Endothelial cell of umbilical vein (primary cell): ENCODE data around the gene IL36G. TPM values are rescaled to one million over a fixed set of nuclear protein-coding genes. Genes with fewer than 3 reads are reported as not detected.

ENCODE experiments used
- BruUV-seq: library from RNA; stranded (reverse); fragments of 400-500 nt; replicated peaks from 2 replicates; lab custom pipeline; 2021; lab: Mats Ljungman, UMichigan
- CTCF ChIA-PET: fragments of 300-600, 350-600 bp; sonication (Branson Sonifier 250); formaldehyde crosslinking; loops from one replicate; lab custom pipeline; 2021; ENCODE audit warnings: antibody characterized with exemption, inconsistent platforms; lab: Charles Lee
- POLR2A ChIA-PET: fragments of 300-600, 350-600 bp; sonication (Branson Sonifier 250); formaldehyde crosslinking; loops from one replicate; lab custom pipeline; 2021; ENCODE audit warnings: antibody characterized with exemption, inconsistent platforms; lab: Charles Lee
- DNase-seq: peaks from one replicate; pipeline ENCODE4 v3.0.0-alpha.2; 2011; ENCODE audit warnings: low read depth, low spot score
- FAIRE-seq: peaks from 2 replicates; lab custom pipeline; 2011; peaks lifted over from hg19 to GRCh38; lab: Jason Lieb, UNC
- H2AFZ ChIP-seq: 2 replicates; pipeline ENCODE4 v1.6.0; 2012; ENCODE audit warnings: low read depth, low read length, control low read depth, inconsistent platforms
- H3K27ac ChIP-seq: 2 replicates; pipeline ENCODE4 v1.5.1; 2011; ENCODE audit warnings: low read depth, mild to moderate bottlenecking, control low read depth, low read length, moderate library complexity; ENCODE audit not compliant: insufficient read depth
- H3K27me3 ChIP-seq, 2 experiments: 2 replicates each; pipeline versions ENCODE4 v1.6.0 to v1.6.1; 2011; ENCODE audit warnings: low read length in 2 of 2, mixed read lengths in 1 of 2; ENCODE audit not compliant: control insufficient read depth in 2 of 2, insufficient read depth in 2 of 2
- H3K36me3 ChIP-seq, 2 experiments: 2 replicates in 1 of 2; 3 replicates in 1 of 2; pipeline ENCODE4 v1.5.1; 2011; ENCODE audit warnings: low read length in 2 of 2, mild to moderate bottlenecking in 1 of 2, moderate library complexity in 1 of 2; ENCODE audit not compliant: control insufficient read depth in 2 of 2, insufficient read depth in 2 of 2; ENCODE audit errors: extremely low read depth in 1 of 2
- H3K4me1 ChIP-seq: 3 replicates; pipeline ENCODE4 v1.5.1; 2011; ENCODE audit warnings: mild to moderate bottlenecking, low read length; ENCODE audit not compliant: control insufficient read depth, insufficient read depth; ENCODE audit errors: extremely low read depth
- H3K4me2 ChIP-seq: 2 replicates; pipeline ENCODE4 v1.6.1; 2011; ENCODE audit warnings: low read length, control low read depth, mixed read lengths; ENCODE audit not compliant: insufficient read depth
- H3K4me3 ChIP-seq, 3 experiments: fragments of 200-600 bp in 1 of 3; sonication (generic), shearing (Covaris generic) in 1 of 3; replicated peaks in 1 of 3; 2 replicates each; pipeline ENCODE4 v1.5.1; 2011 to 2016; ENCODE audit warnings: control low read depth in 3 of 3, low read length in 3 of 3, mild to moderate bottlenecking in 2 of 3, inconsistent platforms in 1 of 3, low read depth in 1 of 3, moderate library complexity in 1 of 3; ENCODE audit not compliant: insufficient read depth in 1 of 3
- H3K79me2 ChIP-seq: 2 replicates; pipeline ENCODE4 v1.6.0; 2012; ENCODE audit warnings: low read length, inconsistent platforms; ENCODE audit not compliant: control insufficient read depth, insufficient read depth
- H3K9ac ChIP-seq: replicated peaks from 2 replicates; pipeline ENCODE3; 2011; ENCODE audit warnings: low read length, control low read depth; ENCODE audit not compliant: insufficient read depth; ENCODE audit errors: extremely low read depth
- H3K9me1 ChIP-seq: replicated peaks from 3 replicates; pipeline ENCODE4 v1.6.0; 2011; ENCODE audit warnings: mild to moderate bottlenecking, low read length; ENCODE audit not compliant: control insufficient read depth, insufficient read depth; ENCODE audit errors: extremely low read depth
- H3K9me3 ChIP-seq: replicated peaks from 2 replicates; pipeline ENCODE4 v1.5.1; 2012; ENCODE audit warnings: low read length, inconsistent platforms; ENCODE audit not compliant: control insufficient read depth, insufficient read depth
- H4K20me1 ChIP-seq: replicated peaks from 2 replicates; pipeline ENCODE3; 2011; ENCODE audit warnings: mild to moderate bottlenecking, low read length; ENCODE audit not compliant: control insufficient read depth, insufficient read depth; ENCODE audit errors: extremely low read depth
- CTCF ChIP-seq, 2 donors: IDR thresholded peaks; 1 replicate in 1 of 2; 2 replicates in 1 of 2; pipeline ENCODE4 v1.5.1; 2011; ENCODE audit warnings: low read length in 2 of 2, mild to moderate bottlenecking in 2 of 2, moderate library complexity in 2 of 2, control low read depth in 1 of 2, inconsistent platforms in 1 of 2, low read depth in 1 of 2; ENCODE audit not compliant: insufficient read depth in 1 of 2; ENCODE audit errors: extremely low read depth in 1 of 2
- GATA2 ChIP-seq: IDR thresholded peaks from 2 replicates; pipeline ENCODE4 v1.7.0; 2011; ENCODE audit warnings: low read depth, mild to moderate bottlenecking, moderate library complexity, mixed read lengths, low read length; ENCODE audit not compliant: insufficient read length, insufficient read depth
- JUN ChIP-seq: IDR thresholded peaks from 2 replicates; pipeline ENCODE4 v1.6.1; 2011; ENCODE audit warnings: borderline replicate concordance, low read depth; ENCODE audit not compliant: insufficient read length, insufficient read depth
- MYC ChIP-seq: IDR thresholded peaks from one replicate; pipeline ENCODE4 v1.6.1; 2011; ENCODE audit warnings: mild to moderate bottlenecking, low read depth, low read length
- POLR2A ChIP-seq: IDR thresholded peaks from 2 replicates; pipeline ENCODE4 v1.6.1; 2012; ENCODE audit warnings: low read depth, mild to moderate bottlenecking, control low read depth, low read length
- POLR2AphosphoS5 ChIP-seq: IDR thresholded peaks from 2 replicates; pipeline ENCODE4 v1.6.1; 2012; ENCODE audit warnings: low read depth, mild to moderate bottlenecking, control low read depth, low read length, moderate library complexity; ENCODE audit not compliant: insufficient read depth
- dilution Hi-C: fragments of 300-500 bp; cut with MboI; formaldehyde crosslinking; loops from one replicate; pipeline ENCODE4 v1.15.0; 2019; ENCODE audit warnings: low sequenced_read_pairs; ENCODE audit not compliant: extremely low pct_ligation_motif_present
- intact Hi-C: fragments of 100-400 bp; cut with micrococcal nuclease; formaldehyde crosslinking; loops from one replicate; pipeline ENCODE4 v1.10.0; 2022
- polyA plus RNA-seq, 4 experiments: library from polyadenylated mRNA; depleted of rRNA in 3 of 4; stranded (reverse) in 3 of 4; unstranded in 1 of 4; fragments of >200 nt; gene quantifications; 2 replicates each; pipeline versions ENCODE4 v1.2.1 to v1.2.3, GENCODE V29; 2011 to 2012; ENCODE audit warnings: missing spikeins in 1 of 4
- total RNA-seq: library from RNA; stranded (reverse); gene quantifications from 2 replicates; pipeline ENCODE4 v1.2.3, GENCODE V29; 2021

IL36G gene
- total and polyA plus RNA-seq, 2 donors (not counting 3 experiments of a cell fraction or from before 2014, with no cell fraction given): not detected

GRCh38 chr2:112946086-112946485, 31.7 kb upstream of the IL36G start:
- Histone ChIP-seq H4K20me1 (no peaks in the 10 kb centered on the region), H2AFZ (no peak overlapping the region), H3K27me3 (peaks cover 4 to 26% of the 10 kb centered on the region in 2 experiments), H3K9me3 (no peaks in the 10 kb centered on the region), H3K79me2 (no peaks in the 10 kb centered on the region), H3K4me3 (no peak overlapping the region), H3K4me2 (no peak overlapping the region), H3K9me1 (no peaks in the 10 kb centered on the region), H3K4me1 (no peaks in the 10 kb centered on the region), H3K27ac (no peak overlapping the region), H3K9ac (no peak overlapping the region), H3K36me3 (no peaks in the 10 kb centered on the region)
- TF ChIP-seq JUN (no peak), GATA2 (no peak), MYC (no peak), POLR2AphosphoS5 (no peak), POLR2A (no peak)
- FAIRE-seq (no peak), DNase-seq (no peak)
- POLR2A ChIA-PET: no interaction called here
- CTCF ChIA-PET: interaction anchor here (1.4 to 2.3 kb wide), 3 partner anchors 13 to 196 kb away, joined by 4 to 8 read pairs (median 6); no protein-coding TSS in a partner anchor
- no TSS peak for BruUV-seq
- dilution Hi-C loops: loop anchor here (25.0 kb wide), 1 partner anchor 184 kb away; the partner anchor contains the start of gene CKAP2L
- intact Hi-C loops: no loop called here

GRCh38 chr2:112947374-112947773, 30.4 kb upstream of the IL36G start:
- BruUV-seq: no TSS peak
- ChIA-PET CTCF (interaction anchor here (1.4 to 2.3 kb wide), 3 partner anchors 12 to 197 kb away, joined by 4 to 8 read pairs (median 6); no protein-coding TSS in a partner anchor), POLR2A (no interaction called here)
- Histone ChIP-seq H3K4me2 (no peak overlapping the region), H3K4me1 (no peaks in the 10 kb centered on the region), H3K4me3 (no peak overlapping the region), H3K9me1 (no peaks in the 10 kb centered on the region), H3K9me3 (no peaks in the 10 kb centered on the region), H3K79me2 (no peaks in the 10 kb centered on the region), H2AFZ (no peak overlapping the region), H4K20me1 (no peaks in the 10 kb centered on the region), H3K27me3 (peaks cover 4 to 26% of the 10 kb centered on the region in 2 experiments), H3K36me3 (no peaks in the 10 kb centered on the region), H3K9ac (no peak overlapping the region), H3K27ac (no peak overlapping the region)
- FAIRE-seq (no peak), DNase-seq (no peak)
- intact Hi-C loops: no loop called here
- TF ChIP-seq JUN (no peak), CTCF (IDR thresholded peaks at IDR 0.05; ENCODE audit: extremely low read depth in 1 of 2, insufficient read depth in 1 of 2, low read depth in 1 of 2, low read length in 2 of 2) (no peak), GATA2 (no peak), POLR2AphosphoS5 (no peak), POLR2A (no peak)
- dilution Hi-C loops: loop anchor here (25.0 kb wide), 1 partner anchor 185 kb away; the partner anchor contains the start of gene CKAP2L
